Measurements from ENCODE around the gene DAPK2.
"Not testable (repeated sequence)": the region's sequence is repeated elsewhere in the genome, so short reads cannot be mapped to it uniquely, and the experiment has no call there.

Gene DAPK2

DNA sequence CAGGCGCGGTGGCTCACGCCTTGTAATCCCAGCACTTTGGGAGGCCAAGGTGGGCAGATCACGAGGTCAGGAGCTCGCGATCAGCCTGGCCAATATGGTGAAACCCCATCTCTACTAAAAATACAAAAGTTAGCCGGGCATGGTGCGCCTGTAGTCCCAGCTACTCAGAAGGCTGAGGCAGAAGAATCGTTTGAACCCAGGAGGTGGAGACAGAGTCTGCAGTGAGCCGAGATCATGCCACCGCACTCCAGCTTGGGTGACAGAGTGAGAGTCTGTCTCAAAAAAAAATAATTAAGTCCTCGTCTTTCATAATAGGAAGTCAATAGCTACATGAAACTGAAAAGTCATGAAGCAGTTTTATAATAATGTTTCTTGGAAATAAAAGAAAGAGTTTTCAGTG, 7.4 kb upstream of the DAPK2 start:
- DNase-seq (ENCODE audit: low spot score): not testable (repeated sequence)

GRCh38 chr15:64052925-64053491, 6.7 kb upstream of the DAPK2 start:
- DNase-seq (ENCODE audit: low spot score): no peak

DNA sequence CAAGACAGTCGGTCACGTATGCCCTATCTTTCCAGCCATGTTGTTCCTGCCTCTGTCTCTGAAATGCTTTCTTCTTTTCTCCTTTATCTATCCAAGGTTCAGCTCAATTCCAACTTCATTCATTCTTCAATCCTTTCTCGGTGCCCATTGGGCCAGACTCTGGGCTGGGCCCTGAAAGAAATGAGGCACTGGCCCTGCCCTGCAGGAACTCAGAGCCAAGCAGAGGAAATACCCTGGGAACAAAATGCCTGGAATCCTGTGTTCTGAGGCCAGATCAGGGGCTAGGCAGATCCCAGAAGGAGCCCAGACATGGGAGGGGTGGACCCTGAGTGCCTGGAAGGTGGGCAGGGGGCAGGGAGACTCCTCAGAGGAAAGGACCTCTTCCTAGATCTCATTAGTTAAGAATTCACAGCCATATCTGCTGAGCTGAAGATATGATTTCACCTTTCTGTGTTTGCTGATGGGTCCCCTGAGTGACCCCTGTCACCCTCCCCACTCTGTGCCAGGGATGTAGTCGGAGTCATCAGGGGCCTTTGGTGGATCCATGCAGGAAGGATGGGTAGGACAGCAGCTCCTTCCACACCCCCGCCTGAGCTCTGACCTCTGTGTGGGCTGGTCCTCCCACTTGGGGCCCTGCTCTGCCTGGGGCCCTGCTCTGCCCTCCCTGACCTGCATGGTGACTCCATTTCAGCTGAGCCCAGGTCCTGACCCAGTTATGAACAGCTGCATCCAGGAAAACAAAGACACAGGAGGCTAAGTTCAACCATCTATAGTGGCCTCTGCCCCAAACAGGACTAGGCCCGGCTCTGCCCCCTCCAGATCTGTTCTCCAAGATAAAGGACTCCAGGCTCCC, 5.3 kb upstream of the DAPK2 start:
- DNase-seq (ENCODE audit: low spot score): no peak

- DNase-seq (ENCODE audit: low spot score): no peak
Measured at GRCh38 chr15:64051093-64051402, 4.8 kb upstream of the DAPK2 start.

- DNase-seq (ENCODE audit: low spot score): no peak
Measured at GRCh38 chr15:64050281-64051092, 4.2 kb upstream of the DAPK2 start.

DNA sequence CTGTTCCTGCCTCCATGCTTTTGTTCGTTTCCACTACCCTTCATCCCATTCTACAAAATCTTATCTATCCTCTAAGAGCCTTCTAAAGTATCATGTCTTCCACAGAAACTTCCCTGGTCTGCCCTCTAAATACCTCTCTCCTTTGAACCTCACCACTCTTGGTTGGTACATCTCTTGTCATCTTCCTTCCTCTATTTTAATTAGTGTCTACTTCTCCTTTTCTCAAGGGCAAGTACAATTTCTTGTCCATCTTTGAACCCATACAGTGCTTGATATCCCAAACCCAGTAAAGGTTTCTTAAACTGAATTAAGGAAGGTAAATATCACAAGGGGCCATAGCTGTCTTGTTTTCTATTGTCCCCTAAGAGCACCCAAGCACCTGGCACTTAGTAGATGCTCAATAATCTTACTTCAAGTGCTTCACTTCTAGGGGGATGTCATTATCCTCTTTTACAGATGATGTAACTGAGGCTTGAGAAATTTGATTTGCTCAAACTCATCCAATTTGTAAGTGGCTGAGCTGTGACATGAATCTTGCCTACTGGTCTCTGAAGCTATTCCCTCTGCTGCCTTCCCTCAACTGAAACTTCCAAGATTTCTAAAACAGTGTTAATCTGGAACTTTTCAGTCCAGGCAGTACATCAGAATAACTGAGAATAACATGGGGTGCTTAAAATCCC, 2.6 kb upstream of the DAPK2 start:
- DNase-seq (ENCODE audit: low spot score): no peak

DNA sequence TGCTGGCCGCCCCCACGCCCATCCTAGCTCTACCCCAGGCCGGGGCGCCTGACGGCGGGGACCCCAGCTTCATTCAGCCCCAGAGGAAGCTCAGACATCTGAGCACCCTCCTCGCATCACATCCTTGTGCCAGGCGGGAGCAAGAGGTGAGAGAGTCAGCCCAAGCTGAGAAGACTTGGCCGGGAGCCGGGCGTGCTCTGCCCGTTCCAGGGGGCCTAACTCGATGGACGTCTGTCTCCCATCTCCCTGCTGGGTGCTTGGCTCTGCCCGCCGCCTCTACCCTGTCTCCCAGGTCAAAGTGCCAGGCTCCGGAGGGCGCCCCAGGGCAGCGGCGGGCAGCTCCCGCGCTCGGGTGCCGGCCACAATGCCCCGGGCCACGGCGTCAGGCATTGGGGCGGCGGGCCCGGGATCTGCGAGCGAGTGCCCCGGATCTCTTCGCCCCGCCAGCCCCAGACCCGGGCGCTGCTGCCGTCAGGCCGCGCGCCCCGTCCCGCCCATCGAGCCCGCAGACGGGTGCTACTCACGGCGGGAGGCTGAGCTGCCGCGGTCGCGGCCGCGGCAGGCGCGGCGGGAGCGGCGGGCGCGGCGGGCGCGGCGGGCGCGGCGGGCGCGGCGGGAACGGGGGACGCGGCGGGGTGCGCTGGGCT, 388 bp downstream of the DAPK2 start:
- DNase-seq (ENCODE audit: low spot score): no peak

DNA sequence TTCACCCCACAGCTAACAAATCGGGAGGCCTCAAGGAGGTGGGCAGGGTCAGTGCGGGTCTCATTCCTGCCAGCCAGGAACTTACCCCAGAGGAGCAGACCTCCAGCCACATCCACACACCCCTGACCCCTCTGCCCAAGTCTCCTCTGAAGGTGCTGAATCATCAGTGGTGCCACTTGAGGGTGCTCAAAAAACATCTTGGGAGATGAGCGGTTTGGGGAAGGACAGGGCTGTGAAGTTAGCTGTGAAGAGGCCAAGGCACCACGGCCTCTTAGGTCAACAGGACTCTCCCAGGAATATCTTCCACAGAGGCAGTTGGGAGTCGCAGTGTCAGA, 1.2 kb downstream of the DAPK2 start:
- no peak for DNase-seq (ENCODE audit: low spot score)

DNA sequence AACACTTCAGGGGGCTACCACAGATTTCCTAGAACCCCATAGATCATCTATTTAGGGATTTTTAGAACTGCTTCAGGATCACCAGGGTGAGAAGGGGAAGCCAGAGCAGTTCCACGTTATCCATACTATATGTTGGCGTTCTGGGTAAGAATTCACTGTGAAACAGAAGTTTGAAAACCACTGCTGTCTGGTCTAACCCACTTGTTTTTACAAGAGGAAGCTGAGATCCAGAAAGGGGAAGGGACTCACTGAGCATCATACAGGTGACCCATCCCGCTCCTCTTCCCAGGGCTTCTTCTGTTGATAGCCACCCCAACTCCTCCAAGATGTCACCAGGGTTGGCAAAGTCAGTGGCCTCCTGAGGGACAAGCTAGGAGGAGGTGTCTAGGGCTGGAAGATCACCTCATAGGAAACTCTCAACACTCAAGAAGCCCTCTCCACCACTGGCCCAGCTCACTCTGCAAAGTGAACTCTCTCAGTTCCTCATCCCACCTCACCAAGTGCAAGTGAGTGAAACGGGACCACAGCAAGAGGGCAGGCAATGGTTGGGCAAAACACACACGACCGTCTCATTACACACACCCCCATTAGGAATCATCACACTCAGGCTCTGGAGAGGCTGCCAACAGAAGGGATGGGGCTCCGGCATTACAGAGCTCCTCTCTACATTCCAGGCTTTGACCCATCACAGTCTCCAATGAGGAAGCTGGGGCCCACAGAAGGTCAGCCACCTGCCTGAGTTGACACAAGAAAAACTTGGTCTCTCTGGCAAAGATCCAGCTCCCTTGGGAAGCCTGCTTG, 1.8 kb downstream of the DAPK2 start:
- DNase-seq (ENCODE audit: low spot score): no peak

DNA sequence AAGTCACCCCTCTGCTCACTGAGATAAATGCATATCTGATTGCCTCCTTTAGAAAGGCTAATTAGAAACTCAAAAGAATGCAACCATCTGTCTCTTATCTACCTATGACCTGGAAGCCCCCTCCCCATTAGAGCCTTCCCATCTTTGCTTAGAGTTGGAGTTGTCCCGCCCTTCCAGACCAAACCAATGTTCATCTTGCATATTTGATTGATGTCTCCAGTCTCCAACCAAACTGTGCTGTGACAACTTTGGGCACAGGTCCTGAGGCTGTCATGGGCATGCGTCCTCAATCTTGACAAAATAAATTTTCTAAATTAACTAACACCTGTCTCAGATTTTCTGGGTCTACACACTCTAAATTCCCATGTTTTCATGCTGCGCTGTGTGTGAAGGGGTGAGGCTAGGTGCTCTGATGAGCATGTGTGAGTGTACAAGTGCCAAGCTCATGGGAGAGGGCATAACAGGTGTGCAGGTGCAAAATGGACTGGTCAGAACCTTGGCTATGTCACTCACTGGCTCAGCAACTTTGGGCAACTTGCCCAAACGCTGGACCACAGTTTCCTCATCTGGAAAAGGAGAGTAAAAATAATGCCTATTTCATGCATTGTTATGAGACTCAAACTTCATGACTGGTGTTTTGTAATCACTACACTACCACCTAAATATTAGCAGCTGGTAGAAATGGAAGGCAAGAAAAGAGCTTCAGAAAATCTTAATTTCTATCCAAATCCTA, 7.2 kb downstream of the DAPK2 start:
- no peak for DNase-seq (ENCODE audit: low spot score)

GRCh38 chr15:64037966-64038365, 8.3 kb downstream of the DAPK2 start:
- DNase-seq (ENCODE audit: low spot score): no peak

DNA sequence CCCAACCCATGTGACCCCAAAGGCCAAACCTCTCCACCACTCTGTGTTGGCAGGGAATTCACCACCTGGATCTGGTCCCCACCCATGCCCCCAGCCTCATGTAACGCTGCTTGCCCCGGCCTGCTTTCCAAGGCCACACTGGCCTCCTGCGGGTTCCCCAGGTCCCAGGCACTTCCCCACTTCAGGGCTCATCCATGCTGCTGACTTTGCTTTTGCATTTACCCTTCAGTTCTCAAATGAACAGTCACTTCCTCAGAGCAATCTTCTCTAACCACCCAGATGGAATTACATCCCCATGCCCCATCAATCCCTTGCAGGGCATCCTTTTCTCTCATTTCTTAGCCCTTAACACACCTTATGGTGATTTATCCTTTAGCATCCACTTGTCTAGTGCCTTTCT, 9.2 kb downstream of the DAPK2 start:
- DNase-seq (ENCODE audit: low spot score): no peak

- DNase-seq (ENCODE audit: low spot score): no peak
Measured at GRCh38 chr15:64035525-64035924, 10.8 kb downstream of the DAPK2 start.

DNA sequence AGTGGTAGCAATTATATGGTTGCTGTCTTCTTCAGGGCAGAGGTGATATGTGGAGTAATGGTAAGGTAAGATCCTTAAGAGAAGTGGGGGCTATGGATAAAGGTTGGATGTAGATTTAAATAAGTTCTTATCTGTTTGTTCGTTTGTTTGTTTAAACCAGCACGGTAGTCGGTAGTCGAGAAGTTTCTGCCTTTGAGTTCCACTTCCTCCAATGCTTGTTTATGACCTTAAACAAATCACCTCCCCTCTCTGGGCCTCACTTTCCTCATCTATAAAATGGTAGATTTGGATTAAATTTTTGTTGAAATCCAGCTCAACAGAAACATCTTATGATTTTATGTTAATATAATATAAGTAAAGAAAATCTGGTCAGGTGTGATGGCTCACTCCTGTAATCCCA, 11.8 kb downstream of the DAPK2 start:
- no peak for DNase-seq (ENCODE audit: low spot score)

GRCh38 chr15:64032329-64032728, 14.0 kb downstream of the DAPK2 start:
- no peak for DNase-seq (ENCODE audit: low spot score)

DNA sequence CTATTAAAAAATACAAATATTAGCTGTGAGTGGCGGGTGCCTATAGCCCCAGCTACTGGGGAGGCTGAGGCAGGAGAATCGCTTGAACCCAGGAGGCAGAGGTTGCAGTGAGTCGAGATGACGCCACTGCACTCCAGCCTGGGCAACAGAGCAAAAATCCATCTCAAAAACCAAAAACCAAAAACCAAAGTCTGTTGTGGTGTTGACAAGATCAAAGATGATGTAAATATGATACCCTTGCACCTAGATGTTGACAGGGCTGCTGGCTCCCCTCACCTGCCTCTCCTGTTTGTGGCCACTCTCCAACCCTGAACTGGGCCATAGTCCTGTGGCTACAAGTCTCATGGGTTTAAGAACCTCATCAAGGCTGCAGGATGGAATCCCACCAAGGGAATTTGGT, 16.2 kb downstream of the DAPK2 start:
- DNase-seq (ENCODE audit: low spot score): no peak

GRCh38 chr15:64029633-64030032, 16.7 kb downstream of the DAPK2 start:
- DNase-seq (ENCODE audit: low spot score): no peak

GRCh38 chr15:64029110-64029509, 17.2 kb downstream of the DAPK2 start:
- DNase-seq (ENCODE audit: low spot score): no peak

DNA sequence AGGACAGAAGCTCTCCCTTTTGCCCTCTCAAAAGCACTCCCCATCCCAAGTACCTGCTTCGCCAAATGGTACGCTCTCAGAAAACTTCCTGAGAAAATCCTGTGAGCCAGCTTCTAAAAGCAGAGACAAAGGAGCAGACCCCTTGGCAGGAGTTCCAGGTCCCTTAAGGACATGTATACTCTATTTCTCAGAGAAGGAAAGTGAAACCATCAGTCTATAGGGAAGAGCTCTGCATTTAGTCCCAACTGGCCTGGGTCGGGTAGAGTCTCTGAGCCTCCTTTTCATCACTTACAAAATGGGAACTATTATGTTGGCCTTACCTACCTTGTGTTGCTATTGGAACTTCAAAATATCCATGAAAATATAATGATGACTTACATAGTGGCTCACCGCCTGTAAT, 19.7 kb downstream of the DAPK2 start:
- DNase-seq (ENCODE audit: low spot score): no peak

GRCh38 chr15:64024172-64025050, 21.9 kb downstream of the DAPK2 start:
- DNase-seq (ENCODE audit: low spot score): no peak

Data from kidney tubule cell (primary cell).